ENCODE results near the gene IDH3A. TPM values are rescaled to one million over a fixed set of nuclear protein-coding genes. Genes with fewer than 3 reads are reported as not detected.

The IDH3A gene
- total RNA-seq, 1 donor from 2014 or later: 101 TPM

GRCh38 chr15:78164010-78164409 is 14.8 kb downstream of the IDH3A start:
- DNase-seq (ENCODE audit: low spot score): no peak

GRCh38 chr15:78167227-78167888 is 18.2 kb downstream of the IDH3A start:
- no peak for DNase-seq (ENCODE audit: low spot score)

- DNase-seq (ENCODE audit: low spot score): no peak
Measured at GRCh38 chr15:78168608-78169007, 19.4 kb downstream of the IDH3A start.

GRCh38 chr15:78170848-78171773 is 21.9 kb downstream of the IDH3A start:
- peak; percentile 12 for DNase-seq (ENCODE audit: low spot score)

- DNase-seq (ENCODE audit: low spot score): no peak
Measured at GRCh38 chr15:78171864-78172472, 22.8 kb downstream of the IDH3A start.

GRCh38 chr15:78174401-78174800 is 25.2 kb downstream of the IDH3A start:
- no peak for DNase-seq (ENCODE audit: low spot score)

- DNase-seq (ENCODE audit: low spot score): no peak
Measured at GRCh38 chr15:78175330-78175729, 26.2 kb downstream of the IDH3A start.

GRCh38 chr15:78177447-78177873 is 28.3 kb downstream of the IDH3A start:
- DNase-seq (ENCODE audit: low spot score): peak; percentile 17

GRCh38 chr15:78178064-78178463 is 28.9 kb downstream of the IDH3A start:
- DNase-seq (ENCODE audit: low spot score): no peak

GRCh38 chr15:78179286-78179840 is 30.2 kb downstream of the IDH3A start:
- DNase-seq (ENCODE audit: low spot score): no peak

GRCh38 chr15:78179906-78180305 is 30.7 kb downstream of the IDH3A start:
- DNase-seq (ENCODE audit: low spot score): no peak

- DNase-seq (ENCODE audit: low spot score): no peak
Measured at GRCh38 chr15:78182336-78182700, 33.2 kb downstream of the IDH3A start.

GRCh38 chr15:78182821-78183220 is 33.7 kb downstream of the IDH3A start:
- DNase-seq (ENCODE audit: low spot score): no peak

- DNase-seq (ENCODE audit: low spot score): no peak
Measured at GRCh38 chr15:78192826-78193594, 43.8 kb downstream of the IDH3A start.

- DNase-seq (ENCODE audit: low spot score): no peak
Measured at GRCh38 chr15:78193731-78194567, 44.8 kb downstream of the IDH3A start.

- no peak for DNase-seq (ENCODE audit: low spot score)
Measured at GRCh38 chr15:78194568-78194925, 45.4 kb downstream of the IDH3A start.

GRCh38 chr15:78195735-78196201 is 46.6 kb downstream of the IDH3A start:
- peak; percentile 32 for DNase-seq (ENCODE audit: low spot score)

GRCh38 chr15:78197632-78198031 is 48.5 kb downstream of the IDH3A start:
- no peak for DNase-seq (ENCODE audit: low spot score)

- DNase-seq (ENCODE audit: low spot score): no peak
Measured at GRCh38 chr15:78200276-78200930, 51.2 kb downstream of the IDH3A start.

All from umbilical cord (tissue), 2 donors.